Thymus (tissue), 11 donors: ENCODE results near the gene RAB35. TPM values are rescaled to one million over a fixed set of nuclear protein-coding genes. Genes with fewer than 3 reads are reported as not detected.

ENCODE experiments used
- DNase-seq, 9 donors: peaks; one replicate each; pipeline ENCODE4 v3.0.0-alpha.2; 2013; ENCODE audit warnings: low spot score in 9 of 9, low read depth in 6 of 9, missing footprints in 1 of 9
- H3K27ac ChIP-seq, 2 donors: one replicate each; pipeline ENCODE4 v1.5.1; 2013; ENCODE audit warnings: control low read depth in 1 of 2, low read depth in 1 of 2, low read length in 1 of 2, mild to moderate bottlenecking in 1 of 2, moderate library complexity in 1 of 2
- H3K27me3 ChIP-seq, 2 donors: one replicate each; pipeline ENCODE4 v1.5.1; 2013; ENCODE audit warnings: low read length in 1 of 2; ENCODE audit not compliant: control insufficient read depth in 2 of 2, insufficient read depth in 1 of 2
- H3K36me3 ChIP-seq, 2 donors: one replicate each; pipeline ENCODE4 v1.5.1; 2013; ENCODE audit warnings: low read length in 1 of 2, mild to moderate bottlenecking in 1 of 2, moderate library complexity in 1 of 2; ENCODE audit not compliant: control insufficient read depth in 2 of 2, insufficient read depth in 2 of 2
- H3K4me1 ChIP-seq, 2 donors: one replicate each; pipeline ENCODE4 v1.5.1; 2013; ENCODE audit warnings: low read length in 2 of 2; ENCODE audit not compliant: control insufficient read depth in 2 of 2, insufficient read depth in 2 of 2
- H3K4me3 ChIP-seq, 2 donors: one replicate each; pipeline ENCODE4 v1.5.1; 2013; ENCODE audit warnings: low read length in 2 of 2, control low read depth in 1 of 2, mild to moderate bottlenecking in 1 of 2
- H3K9me3 ChIP-seq, 2 donors: one replicate each; pipeline ENCODE4 v1.5.1; 2013; ENCODE audit warnings: low read length in 1 of 2, mild to moderate bottlenecking in 1 of 2; ENCODE audit not compliant: control insufficient read depth in 2 of 2, insufficient read depth in 1 of 2
- WGBS: extraction: QIAGEN DNeasy Blood & Tissue Kit; methylation state at CpG from one replicate; pipeline ENCODE4 v1.1.7; 2013; 5-methylcytosine and 5-hydroxymethylcytosine counted together
- polyA plus RNA-seq: library from polyadenylated mRNA; stranded (reverse); fragments of 200-250 nt; gene quantifications from one replicate; pipeline ENCODE4 v1.2.3, GENCODE V29; 2013
- total RNA-seq: library from RNA; stranded (reverse); fragments of 120-200 nt; gene quantifications from one replicate; pipeline ENCODE4 v1.2.4, GENCODE V29; 2013
- donor health status: healthy.

RAB35 gene
- total and polyA plus RNA-seq, 2 donors = 32.2 to 37.5 TPM

- H3K4me3 ChIP-seq = no peak overlapping the region
- no peaks in the 10 kb centered on the region for H3K9me3 ChIP-seq
- H3K27me3 ChIP-seq = no peaks in the 10 kb centered on the region
- no peaks in the 10 kb centered on the region for H3K4me1 ChIP-seq
- 92% methylated on average over 16 of the region's 16 CpGs for WGBS
- DNase-seq = no peak
- peaks cover 24 to 38% of the 10 kb centered on the region in 2 donors for H3K36me3 ChIP-seq
- no peak overlapping the region for H3K27ac ChIP-seq
Observed at GRCh38 chr12:120064054-120064940, 52.3 kb downstream of the RAB35 start.

- Histone ChIP-seq H3K9me3 (no peaks in the 10 kb centered on the region), H3K36me3 (peaks cover 23 to 35% of the 10 kb centered on the region in 2 donors), H3K4me3 (no peak overlapping the region), H3K27ac (no peak overlapping the region), H3K27me3 (no peaks in the 10 kb centered on the region), H3K4me1 (no peaks in the 10 kb centered on the region)
- WGBS = 96% methylated on average over 3 of the region's 3 CpGs
- no peak for DNase-seq
Observed at GRCh38 chr12:120062976-120063579, 53.5 kb downstream of the RAB35 start.

GRCh38 chr12:120061575-120062214 lies 54.9 kb downstream of the RAB35 start:
- Histone ChIP-seq H3K27ac (no peak overlapping the region), H3K4me3 (no peak overlapping the region), H3K27me3 (no peaks in the 10 kb centered on the region), H3K9me3 (no peaks in the 10 kb centered on the region), H3K4me1 (no peaks in the 10 kb centered on the region), H3K36me3 (peaks cover 20 to 28% of the 10 kb centered on the region in 2 donors)
- DNase-seq = no peak
- 98% methylated on average over 10 of the region's 10 CpGs for WGBS

GRCh38 chr12:120060717-120061116 lies 55.8 kb downstream of the RAB35 start:
- Histone ChIP-seq H3K36me3 (peaks cover 20 to 24% of the 10 kb centered on the region in 2 donors), H3K4me3 (no peak overlapping the region), H3K27ac (no peak overlapping the region), H3K27me3 (no peaks in the 10 kb centered on the region), H3K9me3 (no peaks in the 10 kb centered on the region), H3K4me1 (no peaks in the 10 kb centered on the region)
- WGBS = 93% methylated on average over 5 of the region's 5 CpGs
- DNase-seq = no peak

GRCh38 chr12:120060196-120060595 lies 56.4 kb downstream of the RAB35 start:
- no peaks in the 10 kb centered on the region for H3K4me1 ChIP-seq
- H3K9me3 ChIP-seq = no peaks in the 10 kb centered on the region
- H3K36me3 ChIP-seq = peaks cover 16 to 19% of the 10 kb centered on the region in 2 donors
- DNase-seq = no peak
- no peak overlapping the region for H3K4me3 ChIP-seq
- WGBS = 99% methylated on average over 1 of the region's 1 CpG
- no peak overlapping the region for H3K27ac ChIP-seq
- no peaks in the 10 kb centered on the region for H3K27me3 ChIP-seq

- Histone ChIP-seq H3K9me3 (no peaks in the 10 kb centered on the region), H3K4me3 (no peak overlapping the region), H3K4me1 (no peaks in the 10 kb centered on the region), H3K36me3 (peaks cover 0 to 5% of the 10 kb centered on the region in 2 donors), H3K27me3 (no peaks in the 10 kb centered on the region), H3K27ac (no peak overlapping the region)
- WGBS = 87% methylated on average over 5 of the region's 5 CpGs
- no peak for DNase-seq
Observed at GRCh38 chr12:120056739-120057138, 59.8 kb downstream of the RAB35 start.

GRCh38 chr12:120055231-120056000 lies 61.1 kb downstream of the RAB35 start:
- no peak for DNase-seq
- Histone ChIP-seq H3K4me1 (no peaks in the 10 kb centered on the region), H3K27ac (no peak overlapping the region), H3K4me3 (no peak overlapping the region), H3K27me3 (no peaks in the 10 kb centered on the region), H3K9me3 (no peaks in the 10 kb centered on the region), H3K36me3 (no peaks in the 10 kb centered on the region)
- 94% methylated on average over 2 of the region's 2 CpGs for WGBS

- H3K9me3 ChIP-seq = no peaks in the 10 kb centered on the region
- no peaks in the 10 kb centered on the region for H3K27me3 ChIP-seq
- no peak overlapping the region for H3K27ac ChIP-seq
- no peak overlapping the region for H3K4me3 ChIP-seq
- no peaks in the 10 kb centered on the region for H3K36me3 ChIP-seq
- no peaks in the 10 kb centered on the region for H3K4me1 ChIP-seq
- no peak for DNase-seq
- 98% methylated on average over 4 of the region's 4 CpGs for WGBS
Observed at GRCh38 chr12:120054293-120054692, 62.3 kb downstream of the RAB35 start.
